ENCODE results near the gene VSIG8.

DNA sequence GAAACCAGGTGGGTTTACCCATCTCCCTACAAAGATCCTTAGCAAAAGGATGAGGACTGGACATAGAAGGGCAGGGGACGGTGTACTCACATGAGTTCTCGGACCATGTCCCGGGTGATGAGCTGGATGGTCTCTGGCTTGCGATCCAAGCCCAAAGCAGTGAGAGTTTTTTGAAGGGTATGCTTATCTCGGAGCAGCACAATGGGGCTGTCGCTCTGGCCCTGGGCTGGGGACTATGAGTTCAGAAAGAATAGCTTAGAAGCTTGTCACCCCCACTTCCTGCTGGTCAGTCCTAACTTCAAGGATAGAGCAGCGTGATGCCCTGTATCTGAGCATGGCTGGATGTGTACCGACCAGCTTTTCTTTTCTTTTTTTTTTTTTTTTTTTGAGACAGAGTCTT, 27.9 kb upstream of the VSIG8 start:
- TF ChIP-seq, protein P1, sequence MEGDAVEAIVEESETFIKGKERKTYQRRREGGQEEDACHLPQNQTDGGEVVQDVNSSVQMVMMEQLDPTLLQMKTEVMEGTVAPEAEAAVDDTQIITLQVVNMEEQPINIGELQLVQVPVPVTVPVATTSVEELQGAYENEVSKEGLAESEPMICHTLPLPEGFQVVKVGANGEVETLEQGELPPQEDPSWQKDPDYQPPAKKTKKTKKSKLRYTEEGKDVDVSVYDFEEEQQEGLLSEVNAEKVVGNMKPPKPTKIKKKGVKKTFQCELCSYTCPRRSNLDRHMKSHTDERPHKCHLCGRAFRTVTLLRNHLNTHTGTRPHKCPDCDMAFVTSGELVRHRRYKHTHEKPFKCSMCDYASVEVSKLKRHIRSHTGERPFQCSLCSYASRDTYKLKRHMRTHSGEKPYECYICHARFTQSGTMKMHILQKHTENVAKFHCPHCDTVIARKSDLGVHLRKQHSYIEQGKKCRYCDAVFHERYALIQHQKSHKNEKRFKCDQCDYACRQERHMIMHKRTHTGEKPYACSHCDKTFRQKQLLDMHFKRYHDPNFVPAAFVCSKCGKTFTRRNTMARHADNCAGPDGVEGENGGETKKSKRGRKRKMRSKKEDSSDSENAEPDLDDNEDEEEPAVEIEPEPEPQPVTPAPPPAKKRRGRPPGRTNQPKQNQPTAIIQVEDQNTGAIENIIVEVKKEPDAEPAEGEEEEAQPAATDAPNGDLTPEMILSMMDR (IDR thresholded peaks at IDR 0.05; ENCODE audit: low read depth, low read length) = no peak
- TF ChIP-seq EZH2phosphoT487 (IDR thresholded peaks at IDR 0.05; ENCODE audit: low read depth) = no peak

Data from OCI-LY3 (cell line).